ENCODE results near the gene IGF1.
"Not testable (repeated sequence)": the region's sequence is repeated elsewhere in the genome, so short reads cannot be mapped to it uniquely, and the experiment has no call there.

IGF1 gene

GRCh38 chr12:102463659-102464249 lies 16.6 kb downstream of the IGF1 start:
- FAIRE-seq (no peak), DNase-seq (ENCODE audit: extremely low spot score, insufficient read length, low read depth) (no peak)

GRCh38 chr12:102462795-102463465 lies 17.4 kb downstream of the IGF1 start:
- FAIRE-seq (no peak), DNase-seq (ENCODE audit: extremely low spot score, insufficient read length, low read depth) (no peak)

- FAIRE-seq: no peak
These were observed 18.0 kb downstream of the IGF1 start for GRCh38 chr12:102462386-102462785.

GRCh38 chr12:102461501-102461900 lies 18.9 kb downstream of the IGF1 start:
- FAIRE-seq: no peak
- no peak for DNase-seq (ENCODE audit: extremely low spot score, insufficient read length, low read depth)

More at GRCh38 chr12:102462386-102462785, 18.0 kb downstream of the IGF1 start:
- DNase-seq (ENCODE audit: extremely low spot score, insufficient read length, low read depth): no peak

GRCh38 chr12:102459314-102459713 lies 21.0 kb downstream of the IGF1 start:
- DNase-seq (ENCODE audit: extremely low spot score, insufficient read length, low read depth) (no peak), FAIRE-seq (no peak)

GRCh38 chr12:102454808-102455760 lies 25.3 kb downstream of the IGF1 start:
- DNase-seq (ENCODE audit: extremely low spot score, insufficient read length, low read depth): no peak

GRCh38 chr12:102454330-102454729 lies 26.0 kb downstream of the IGF1 start:
- DNase-seq (ENCODE audit: extremely low spot score, insufficient read length, low read depth): no peak
- no peak for FAIRE-seq

More at GRCh38 chr12:102454808-102455760, 25.3 kb downstream of the IGF1 start:
- FAIRE-seq: no peak

- FAIRE-seq: no peak
- no peak for DNase-seq (ENCODE audit: extremely low spot score, insufficient read length, low read depth)
These were observed 27.8 kb downstream of the IGF1 start for GRCh38 chr12:102452605-102453004.

GRCh38 chr12:102449018-102449417 lies 31.3 kb downstream of the IGF1 start:
- not testable (repeated sequence) for DNase-seq (ENCODE audit: extremely low spot score, insufficient read length, low read depth); FAIRE-seq

GRCh38 chr12:102447426-102447825 lies 32.9 kb downstream of the IGF1 start:
- FAIRE-seq; DNase-seq (ENCODE audit: extremely low spot score, insufficient read length, low read depth): not testable (repeated sequence)

GRCh38 chr12:102444707-102445106 lies 35.7 kb downstream of the IGF1 start:
- DNase-seq (ENCODE audit: extremely low spot score, insufficient read length, low read depth): no peak
- no peak for FAIRE-seq

GRCh38 chr12:102444093-102444492 lies 36.3 kb downstream of the IGF1 start:
- FAIRE-seq: no peak
- no peak for DNase-seq (ENCODE audit: extremely low spot score, insufficient read length, low read depth)

- FAIRE-seq: no peak
- no peak for DNase-seq (ENCODE audit: extremely low spot score, insufficient read length, low read depth)
These were observed 39.2 kb downstream of the IGF1 start for GRCh38 chr12:102441077-102441596.

GRCh38 chr12:102439426-102440405 lies 40.6 kb downstream of the IGF1 start:
- DNase-seq (ENCODE audit: extremely low spot score, insufficient read length, low read depth) (no peak), FAIRE-seq (no peak)

- DNase-seq (ENCODE audit: extremely low spot score, insufficient read length, low read depth) (no peak), FAIRE-seq (no peak)
These were observed 41.5 kb downstream of the IGF1 start for GRCh38 chr12:102438827-102439210.

GRCh38 chr12:102438047-102438826 lies 42.1 kb downstream of the IGF1 start:
- FAIRE-seq: no peak
- DNase-seq (ENCODE audit: extremely low spot score, insufficient read length, low read depth): no peak

GRCh38 chr12:102437511-102437910 lies 42.9 kb downstream of the IGF1 start:
- no peak for FAIRE-seq
- DNase-seq (ENCODE audit: extremely low spot score, insufficient read length, low read depth): no peak

GRCh38 chr12:102436867-102437266 lies 43.5 kb downstream of the IGF1 start:
- DNase-seq (ENCODE audit: extremely low spot score, insufficient read length, low read depth): no peak
- FAIRE-seq: no peak

Measured in GM18507 (cell line).